ENCODE measurements around the gene PRKCZ.

DNA sequence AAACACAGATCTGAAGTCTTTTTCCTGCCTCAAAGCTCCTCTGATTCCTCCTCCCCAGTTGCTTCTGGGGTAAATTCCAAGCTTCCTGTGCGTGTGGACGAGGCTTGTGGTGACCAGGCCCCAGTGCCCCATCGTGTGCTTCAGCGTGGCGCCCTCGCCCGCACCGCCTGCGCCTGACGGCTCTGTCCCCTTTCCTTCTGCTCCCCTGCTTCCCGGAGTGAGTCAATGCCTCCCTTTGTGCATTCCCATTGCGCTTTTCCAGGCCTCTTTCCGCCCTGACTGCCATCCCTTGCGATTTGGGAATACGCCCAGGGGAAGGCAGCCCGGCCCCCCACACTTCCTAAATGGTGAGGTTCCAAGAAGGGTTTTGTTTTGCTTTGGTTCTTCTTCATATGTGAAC lies 108.1 kb downstream of the PRKCZ start:
- TF ChIP-seq, protein P1, sequence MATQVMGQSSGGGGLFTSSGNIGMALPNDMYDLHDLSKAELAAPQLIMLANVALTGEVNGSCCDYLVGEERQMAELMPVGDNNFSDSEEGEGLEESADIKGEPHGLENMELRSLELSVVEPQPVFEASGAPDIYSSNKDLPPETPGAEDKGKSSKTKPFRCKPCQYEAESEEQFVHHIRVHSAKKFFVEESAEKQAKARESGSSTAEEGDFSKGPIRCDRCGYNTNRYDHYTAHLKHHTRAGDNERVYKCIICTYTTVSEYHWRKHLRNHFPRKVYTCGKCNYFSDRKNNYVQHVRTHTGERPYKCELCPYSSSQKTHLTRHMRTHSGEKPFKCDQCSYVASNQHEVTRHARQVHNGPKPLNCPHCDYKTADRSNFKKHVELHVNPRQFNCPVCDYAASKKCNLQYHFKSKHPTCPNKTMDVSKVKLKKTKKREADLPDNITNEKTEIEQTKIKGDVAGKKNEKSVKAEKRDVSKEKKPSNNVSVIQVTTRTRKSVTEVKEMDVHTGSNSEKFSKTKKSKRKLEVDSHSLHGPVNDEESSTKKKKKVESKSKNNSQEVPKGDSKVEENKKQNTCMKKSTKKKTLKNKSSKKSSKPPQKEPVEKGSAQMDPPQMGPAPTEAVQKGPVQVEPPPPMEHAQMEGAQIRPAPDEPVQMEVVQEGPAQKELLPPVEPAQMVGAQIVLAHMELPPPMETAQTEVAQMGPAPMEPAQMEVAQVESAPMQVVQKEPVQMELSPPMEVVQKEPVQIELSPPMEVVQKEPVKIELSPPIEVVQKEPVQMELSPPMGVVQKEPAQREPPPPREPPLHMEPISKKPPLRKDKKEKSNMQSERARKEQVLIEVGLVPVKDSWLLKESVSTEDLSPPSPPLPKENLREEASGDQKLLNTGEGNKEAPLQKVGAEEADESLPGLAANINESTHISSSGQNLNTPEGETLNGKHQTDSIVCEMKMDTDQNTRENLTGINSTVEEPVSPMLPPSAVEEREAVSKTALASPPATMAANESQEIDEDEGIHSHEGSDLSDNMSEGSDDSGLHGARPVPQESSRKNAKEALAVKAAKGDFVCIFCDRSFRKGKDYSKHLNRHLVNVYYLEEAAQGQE (IDR thresholded peaks at IDR 0.05; ENCODE audit: insufficient read depth in 1 of 2, low read depth in 2 of 2, low read length in 2 of 2) = no peak
- TF ChIP-seq POLR2AphosphoS5 (IDR thresholded peaks at IDR 0.05; ENCODE audit: low read depth, low read length) = no peak
- no peak for TF ChIP-seq SIN3A (IDR thresholded peaks at IDR 0.05; ENCODE audit: borderline replicate concordance, insufficient read depth, low read length)

Data from PFSK-1 (cell line).